GM18868 (cell line): ENCODE measurements around the gene SRD5A2.

Source experiments
- ATAC-seq: cut with Tn5 transposase; IDR thresholded peaks from one replicate; pipeline ENCODE4 v1.9.1; 2021; ENCODE audit warnings: mild to moderate bottlenecking, moderate library complexity; ENCODE audit not compliant: unreplicated experiment

Gene SRD5A2

DNA sequence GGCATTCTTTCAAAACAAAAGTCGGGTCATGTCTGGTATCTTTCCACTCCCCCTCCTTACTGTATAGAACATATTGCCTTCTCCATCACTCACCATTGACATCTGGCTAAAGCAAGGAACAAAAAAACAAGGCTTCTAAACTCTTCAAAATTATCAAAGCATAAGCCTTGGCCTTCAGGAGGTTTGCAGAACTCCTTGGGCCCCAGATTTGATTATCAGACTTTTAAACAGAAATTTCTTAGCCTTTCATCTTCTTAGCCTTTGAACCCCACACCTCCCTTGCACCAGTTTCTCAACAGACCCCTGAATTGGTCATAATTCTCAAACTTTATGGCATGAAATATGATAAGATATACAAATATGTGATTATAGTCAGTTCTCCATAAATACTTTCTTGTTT is 106.4 kb downstream of the SRD5A2 start:
- ATAC-seq = no peak
